ENCODE results near the gene VAPA.

DNA sequence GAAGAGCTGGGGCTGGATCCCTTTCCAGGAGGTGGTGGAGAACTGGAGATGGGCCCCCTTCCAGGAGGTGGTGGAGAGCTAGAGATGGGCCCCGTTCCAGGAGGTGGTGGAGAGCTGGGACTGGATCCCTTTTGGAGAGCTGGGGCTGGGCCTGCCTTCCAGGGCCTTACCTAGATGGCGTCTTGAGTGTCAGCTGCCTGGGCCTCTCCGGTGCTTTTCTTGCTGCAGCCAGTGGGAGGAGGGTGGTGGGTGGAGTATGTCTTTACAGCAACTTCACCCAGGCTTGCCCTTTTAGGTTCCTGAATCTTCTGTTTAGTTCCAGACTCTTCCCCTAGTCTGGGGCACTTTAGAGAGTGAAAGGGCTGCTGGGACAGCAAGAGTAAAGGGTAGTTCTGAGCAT lies 47.2 kb upstream of the VAPA start:
- TF ChIP-seq CTCF (conservative IDR thresholded peaks at IDR 0.05 in 1 of 2, IDR thresholded peaks at IDR 0.05 in 1 of 2; ENCODE audit: low read depth in 1 of 2, low read length in 2 of 2) (no peak), EZH2 (IDR thresholded peaks at IDR 0.05; ENCODE audit: low read length, missing control alignments) (no peak)
